HEK293T (cell line): ENCODE measurements around the gene RPS28.

Source experiments
- BHLHE40 ChIP-seq: fragments of 450-650 bp; IDR thresholded peaks from 2 replicates; pipeline ENCODE4 v1.6.1; 2016; ENCODE audit warnings: mild to moderate bottlenecking, moderate library complexity, borderline replicate concordance
- ELF4 ChIP-seq: fragments of 450-650 bp; IDR thresholded peaks from 2 replicates; pipeline ENCODE4 v1.6.1; 2017; ENCODE audit warnings: antibody characterized with exemption
- HDGF ChIP-seq: fragments of 450-650 bp; IDR thresholded peaks from 2 replicates; pipeline ENCODE4 v1.6.1; 2017; ENCODE audit warnings: antibody characterized with exemption, borderline replicate concordance
- TARDBP ChIP-seq: fragments of 450-650 bp; IDR thresholded peaks from 2 replicates; pipeline ENCODE4 v1.6.1; 2016

DNA sequence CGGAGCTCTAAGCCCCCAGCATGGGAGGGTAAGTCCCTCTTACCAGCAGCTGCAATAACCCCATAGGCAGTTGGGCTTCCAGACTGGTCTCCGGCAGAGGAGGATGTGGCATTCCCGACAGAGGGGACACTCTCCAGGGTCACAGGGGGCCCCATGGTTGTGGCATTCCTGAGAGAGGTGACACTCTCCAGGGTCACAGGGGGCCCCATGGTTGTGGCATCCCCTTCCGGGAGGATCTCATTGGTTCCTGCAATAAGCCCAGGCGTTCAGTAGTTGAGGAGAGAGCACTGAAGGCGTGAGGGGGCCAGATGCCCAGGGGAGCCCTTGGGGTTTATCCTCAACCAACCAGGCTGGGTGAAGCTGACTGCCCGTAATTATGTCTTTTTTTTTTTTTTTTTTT is 18.6 kb upstream of the RPS28 start:
- TF ChIP-seq BHLHE40 (no peak), TARDBP (no peak), HDGF (no peak), ELF4 (no peak)
